Stimulated activated CD4-positive, alpha-beta T cell treated with anti-CD3 and anti-CD28 coated beads, Interleukin-2, amount 100 ng/mL, for 24 hours (primary cell): Measurements from ENCODE around the gene PIP5K1C.
"Not testable (repeated sequence)": the region's sequence is repeated elsewhere in the genome, so short reads cannot be mapped to it uniquely, and the experiment has no call there.

Experiments
- DNase-seq, 2 donors: peaks; one replicate each; pipeline ENCODE4 v3.0.0-alpha.2; 2020

The PIP5K1C gene

GRCh38 chr19:3673506-3674439, 26.5 kb downstream of the PIP5K1C start:
- no peak for DNase-seq

- DNase-seq, result no peak
Observed at GRCh38 chr19:3672993-3673392, 27.3 kb downstream of the PIP5K1C start.

- DNase-seq, result no peak
Observed at GRCh38 chr19:3672575-3672948, 27.7 kb downstream of the PIP5K1C start.

DNA sequence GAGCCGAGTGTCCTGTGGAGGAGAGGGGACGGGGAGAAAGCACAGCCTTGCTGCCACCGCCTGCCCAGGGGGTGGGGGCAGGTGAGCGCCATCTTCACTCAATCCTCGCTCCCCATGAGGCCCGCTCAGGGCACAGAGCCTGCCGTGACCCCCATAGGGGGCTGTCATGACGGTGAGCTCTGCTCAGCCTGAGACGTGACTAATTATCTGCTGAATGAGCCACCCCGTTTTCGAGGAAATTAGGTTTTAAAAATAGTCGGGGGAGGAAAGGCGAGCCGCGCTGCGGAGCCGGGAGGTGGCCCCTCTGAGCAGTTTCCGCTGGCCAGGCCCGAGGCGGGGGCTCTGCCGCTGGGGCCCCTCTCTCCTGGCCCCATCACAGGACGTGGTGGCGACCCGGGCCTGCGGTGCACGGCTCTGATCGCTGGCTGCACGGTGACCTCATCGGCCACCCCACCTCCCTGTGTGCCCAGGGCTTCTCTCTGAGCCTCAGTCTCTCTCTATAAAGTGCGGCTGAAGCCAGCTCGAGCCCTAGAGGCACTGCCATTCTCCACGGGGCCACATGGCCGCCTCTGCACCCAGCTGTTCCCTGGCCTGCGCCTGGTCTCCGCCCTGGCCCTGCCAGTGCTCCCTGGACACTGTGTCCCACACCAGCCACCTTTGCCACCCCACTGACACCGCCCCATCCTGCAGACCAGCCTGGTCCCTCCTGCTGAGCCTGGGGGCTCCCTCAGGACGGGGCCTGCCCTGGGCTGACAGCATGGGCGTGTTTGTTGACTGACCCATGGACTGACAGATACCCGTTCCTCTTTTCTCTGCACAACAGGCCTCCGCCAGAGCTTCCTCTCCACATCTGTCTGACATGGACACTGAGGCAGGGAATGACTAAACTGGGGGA, 28.3 kb downstream of the PIP5K1C start:
- DNase-seq, result peak; percentile 29 to 37

DNA sequence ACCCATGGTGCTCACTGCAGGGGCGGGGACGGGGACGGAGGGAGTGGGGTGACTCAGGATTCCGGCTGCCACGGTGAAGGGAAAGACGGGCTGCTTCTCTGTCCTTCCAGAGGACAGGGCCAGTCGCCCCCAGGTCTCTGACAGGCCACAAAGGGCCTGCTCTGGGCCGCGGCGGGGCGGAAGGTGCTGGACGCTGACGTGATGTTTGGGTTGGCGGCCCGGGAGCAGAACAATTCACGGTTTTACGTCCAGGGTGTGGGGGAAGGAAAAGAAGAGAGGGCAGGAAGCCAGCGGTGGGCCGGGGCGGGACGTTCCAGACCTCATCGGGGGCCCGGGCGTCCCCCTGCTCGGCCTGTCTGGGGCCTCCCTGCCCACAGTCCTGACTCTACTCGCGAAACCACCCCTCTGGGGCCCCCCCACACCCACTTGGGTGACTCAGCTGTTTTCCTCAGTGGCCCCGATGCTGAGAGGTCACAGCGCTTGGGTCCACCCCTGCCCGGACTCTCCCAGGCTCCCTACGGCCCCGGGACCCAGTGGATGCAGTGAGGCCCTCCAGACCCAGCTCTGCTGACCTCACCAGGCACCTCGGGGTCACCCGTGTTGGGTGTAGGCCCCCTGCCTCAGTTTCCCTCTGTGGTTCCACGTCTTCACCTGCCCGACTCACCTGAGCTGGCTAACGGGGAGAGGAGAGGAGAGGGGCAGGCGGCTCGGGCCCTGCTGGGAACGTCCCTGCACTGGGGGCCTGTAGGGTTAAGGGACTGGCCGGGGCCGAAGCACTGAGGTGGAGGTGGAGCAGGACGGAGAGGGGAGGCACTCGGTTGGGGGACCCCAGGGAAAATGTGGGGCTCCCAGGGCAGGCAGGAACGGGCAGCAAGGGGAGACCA, 29.2 kb downstream of the PIP5K1C start:
- peak; percentile 47 to 57 for DNase-seq

DNA sequence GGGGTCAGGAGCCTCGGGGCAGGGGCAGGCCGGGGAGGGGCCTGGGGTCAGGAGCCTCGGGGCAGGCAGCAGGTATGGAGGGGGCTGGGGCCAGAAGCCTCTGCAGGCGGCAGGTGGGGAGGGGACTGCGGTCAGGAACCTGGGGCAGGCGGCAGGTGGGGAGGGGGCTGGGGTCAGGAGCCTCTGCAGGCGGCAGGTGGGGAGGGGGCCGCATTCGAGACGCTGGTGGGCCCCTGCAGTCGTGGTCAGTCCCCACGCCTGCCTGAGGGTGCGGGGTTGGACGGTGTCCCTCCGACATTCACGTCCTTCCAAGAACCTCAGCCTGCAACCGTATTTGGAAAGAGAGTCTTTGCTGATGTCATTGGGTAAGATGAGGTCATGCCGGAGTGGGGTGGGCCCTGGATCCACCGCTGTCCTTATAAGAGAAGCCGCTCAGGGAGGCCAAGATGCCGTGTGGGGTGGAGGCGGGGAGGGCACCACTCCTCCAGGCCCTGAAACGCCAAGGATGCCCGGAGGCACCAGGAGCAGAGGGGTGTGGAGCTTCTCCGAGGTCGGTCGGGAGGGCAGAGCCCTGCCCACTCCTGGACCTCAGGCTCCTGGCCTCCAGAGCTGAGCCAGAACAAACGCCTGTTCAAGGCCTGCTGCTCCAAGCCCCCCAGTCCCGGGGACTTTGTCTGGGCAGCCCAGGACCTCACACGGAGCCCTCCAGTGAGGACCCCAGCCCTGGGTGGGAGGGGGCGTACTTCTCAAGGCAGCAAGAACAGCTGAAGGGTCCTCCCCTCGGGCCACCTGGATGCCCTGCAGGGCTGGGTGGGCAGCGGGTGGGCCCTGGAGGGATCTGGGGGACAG, 30.1 kb downstream of the PIP5K1C start:
- no peak for DNase-seq

DNA sequence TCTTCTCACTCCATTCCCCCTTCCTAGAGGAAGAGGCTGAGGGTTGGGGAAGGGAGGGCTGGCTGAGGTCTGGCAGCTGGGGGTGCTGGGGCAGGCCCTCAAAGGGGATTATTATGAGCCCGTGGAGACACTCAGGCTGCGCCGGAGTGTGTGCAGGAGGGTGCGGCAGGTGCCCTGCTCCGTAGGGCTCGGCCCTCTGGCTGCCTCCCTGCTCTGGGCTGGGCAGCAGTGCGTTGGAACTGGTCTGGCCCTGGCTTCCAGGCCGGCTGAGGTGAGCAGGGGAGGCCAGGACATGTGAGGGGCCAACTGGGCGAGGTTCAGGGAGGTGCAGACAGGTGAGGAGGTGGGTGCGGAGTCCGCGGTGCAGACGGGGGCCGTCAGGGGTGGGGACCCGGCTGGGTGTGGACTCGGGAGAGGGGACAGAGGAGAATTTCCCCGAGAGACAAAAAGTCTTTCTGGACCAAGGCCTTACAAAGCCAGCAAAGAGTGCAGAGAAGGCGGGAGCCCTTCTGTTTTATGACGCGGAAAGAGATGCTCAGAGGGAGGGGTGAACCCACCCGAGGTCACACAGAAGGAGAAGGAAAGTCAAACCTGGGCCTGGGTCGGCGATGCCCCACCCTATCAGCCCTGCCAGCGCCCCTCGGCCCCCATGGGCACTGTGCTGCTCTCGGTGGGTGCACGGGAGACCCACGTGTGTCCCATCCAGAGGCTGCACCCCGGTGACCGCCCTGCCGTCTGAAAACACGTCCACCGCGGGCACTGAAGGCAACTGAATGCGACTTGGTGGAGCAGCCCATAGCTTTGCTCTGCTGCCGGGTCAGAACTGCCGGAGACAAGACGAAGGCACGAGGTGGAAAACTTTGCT, 31.0 kb downstream of the PIP5K1C start:
- DNase-seq, result no peak

GRCh38 chr19:3668331-3669081, 31.8 kb downstream of the PIP5K1C start:
- no peak for DNase-seq

DNA sequence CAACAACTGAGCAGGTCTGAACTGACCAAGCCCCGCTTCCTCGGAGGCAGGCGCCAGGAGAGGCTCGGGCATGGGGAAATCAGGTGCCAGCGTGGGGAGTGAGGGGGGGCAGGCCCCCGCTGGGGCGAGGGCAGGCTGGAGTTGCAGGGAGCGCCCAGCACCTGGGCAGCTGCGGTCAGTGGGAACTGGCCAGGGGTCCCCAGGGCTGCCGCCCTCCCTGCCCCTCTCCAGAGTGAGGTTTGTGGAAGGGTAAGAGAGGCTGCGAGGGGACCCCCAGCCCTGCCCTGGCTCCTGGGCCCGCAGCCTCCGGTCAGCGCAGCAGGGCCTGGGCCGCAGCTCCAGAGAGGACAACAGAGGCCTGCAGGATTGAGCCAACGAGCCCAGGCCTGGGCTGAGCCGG, 32.5 kb downstream of the PIP5K1C start:
- no peak for DNase-seq

GRCh38 chr19:3667037-3667638, 33.1 kb downstream of the PIP5K1C start:
- DNase-seq, result no peak

GRCh38 chr19:3666545-3666856, 33.8 kb downstream of the PIP5K1C start:
- DNase-seq, result not testable (repeated sequence)

GRCh38 chr19:3665681-3666544, 34.4 kb downstream of the PIP5K1C start:
- peak; percentile 81 to 84 for DNase-seq

- DNase-seq, result no peak
Observed at GRCh38 chr19:3664879-3665642, 35.2 kb downstream of the PIP5K1C start.

GRCh38 chr19:3663838-3664237, 36.4 kb downstream of the PIP5K1C start:
- DNase-seq, result no peak

GRCh38 chr19:3661284-3662238, 38.7 kb downstream of the PIP5K1C start:
- no peak for DNase-seq

DNA sequence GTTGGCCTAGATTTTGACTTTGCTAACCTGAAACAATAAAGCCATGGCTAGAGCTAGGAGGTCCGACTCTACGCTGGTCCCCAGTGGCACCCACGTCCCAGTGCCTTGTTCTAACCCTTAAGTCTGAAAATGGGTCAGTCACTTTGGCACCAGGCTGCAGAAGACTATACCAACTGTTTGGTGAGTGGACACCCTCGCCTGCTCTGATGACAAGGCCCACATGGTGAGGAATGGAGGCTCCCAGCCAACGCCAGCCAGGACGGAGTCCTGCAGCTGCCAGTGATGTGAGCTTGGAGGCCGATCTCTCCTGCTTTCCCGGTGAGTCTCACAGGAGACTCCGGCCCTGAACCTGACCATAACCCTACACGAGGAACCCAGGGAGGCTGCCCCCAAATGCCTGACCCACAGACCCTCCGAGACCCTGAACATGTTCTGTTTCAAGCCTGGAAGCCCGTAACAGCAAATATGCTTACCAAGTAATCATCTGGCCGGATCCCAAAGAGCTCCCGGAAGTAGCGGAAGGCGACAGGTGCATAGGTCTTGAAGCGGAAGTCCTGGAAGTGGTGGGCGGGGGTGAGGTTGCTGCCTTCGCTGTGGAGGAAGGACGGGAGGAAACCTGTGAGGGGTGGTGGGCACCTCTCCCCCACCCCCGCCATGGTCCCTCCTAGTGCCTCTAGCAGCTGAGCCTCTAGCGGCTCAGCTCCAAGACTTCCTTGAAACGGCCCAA, 39.6 kb downstream of the PIP5K1C start:
- DNase-seq, result no peak
